SK-N-SH (cell line): ENCODE data around the gene XG. TPM values are rescaled to one million over a fixed set of nuclear protein-coding genes. Genes with fewer than 3 reads are reported as not detected.

Experiments
- CTCF ChIA-PET: fragments of 300-600, 350-600 bp; formaldehyde crosslinking; extraction: SDS; loops from one replicate; lab custom pipeline; 2021; lab: Yijun Ruan, JAX
- POLR2A ChIA-PET: fragments of 350-600 bp; sonication (Branson Sonifier 250); formaldehyde crosslinking; extraction: SDS; loops from one replicate; lab custom pipeline; 2020; ENCODE audit warnings: antibody characterized with exemption, inconsistent platforms; lab: Yijun Ruan, JAX
- DNase-seq: peaks from one replicate; pipeline ENCODE4 v3.0.0; 2012
- H2AFZ ChIP-seq: fragments of 200-600 bp; sonication (generic); 2 replicates; pipeline ENCODE4 v1.8.1; 2016; ENCODE audit warnings: antibody characterized with exemption, mild to moderate bottlenecking, low read depth
- H3F3A ChIP-seq: fragments of 200-600 bp; sonication (generic); replicated peaks from 2 replicates; pipeline ENCODE3; 2016; ENCODE audit warnings: antibody characterized with exemption, mild to moderate bottlenecking; ENCODE audit not compliant: insufficient read depth
- H3K27ac ChIP-seq, 2 experiments: fragments of 200-500 bp in 1 of 2; fragments of 200-600 bp in 1 of 2; sonication (Bioruptor generic) in 1 of 2; sonication (generic), shearing (Covaris generic) in 1 of 2; 2 replicates each; pipeline versions ENCODE4 v1.5.1 to v1.6.1; 2014 to 2016; ENCODE audit warnings: low read depth in 2 of 2, inconsistent platforms in 1 of 2, low read length in 1 of 2, mild to moderate bottlenecking in 1 of 2, mixed read lengths in 1 of 2
- H3K27me3 ChIP-seq: fragments of 200-600 bp; sonication (generic), shearing (Covaris generic); 2 replicates; pipeline ENCODE4 v1.6.1; 2016; ENCODE audit warnings: mixed run types; ENCODE audit not compliant: insufficient read depth
- H3K36me3 ChIP-seq, 2 experiments: fragments of 200-500 bp in 1 of 2; fragments of 200-600 bp in 1 of 2; sonication (Bioruptor generic) in 1 of 2; sonication (generic) in 1 of 2; replicated peaks in 1 of 2; 2 replicates each; pipeline versions ENCODE3 to v1.5.1; 2014 to 2016; ENCODE audit warnings: low read length in 1 of 2, mild to moderate bottlenecking in 1 of 2; ENCODE audit not compliant: insufficient read depth in 2 of 2, control insufficient read depth in 1 of 2
- H3K4me1 ChIP-seq, 2 experiments: fragments of 200-500 bp in 1 of 2; fragments of 200-600 bp in 1 of 2; sonication (Bioruptor generic) in 1 of 2; sonication (generic), shearing (Covaris generic) in 1 of 2; 2 replicates each; pipeline versions ENCODE4 v1.5.1 to v1.6.1; 2014 to 2016; ENCODE audit warnings: low read depth in 1 of 2, low read length in 1 of 2, mixed run types in 1 of 2; ENCODE audit not compliant: insufficient read depth in 2 of 2, control insufficient read depth in 1 of 2
- H3K4me2 ChIP-seq: fragments of 200-600 bp; sonication (generic), shearing (Covaris generic); 2 replicates; pipeline ENCODE4 v1.6.1; 2017; ENCODE audit warnings: mixed run types
- H3K4me3 ChIP-seq, 2 experiments: fragments of 200-500 bp in 1 of 2; fragments of 200-600 bp in 1 of 2; sonication (Bioruptor generic) in 1 of 2; sonication (generic), shearing (Covaris generic) in 1 of 2; 2 replicates each; pipeline versions ENCODE4 v1.5.1 to v1.8.1; 2014 to 2016; ENCODE audit warnings: low read depth in 2 of 2, inconsistent platforms in 1 of 2, low read length in 1 of 2, mild to moderate bottlenecking in 1 of 2, mixed read lengths in 1 of 2, moderate library complexity in 1 of 2
- H3K79me2 ChIP-seq: fragments of 200-600 bp; sonication (generic); 2 replicates; pipeline ENCODE4 v1.8.1; 2017; ENCODE audit warnings: mild to moderate bottlenecking; ENCODE audit not compliant: insufficient read depth
- H3K9ac ChIP-seq: fragments of 200-600 bp; sonication (generic); 2 replicates; pipeline ENCODE4 v1.6.1; 2017; ENCODE audit warnings: mixed run types
- H3K9me2 ChIP-seq: fragments of 200-600 bp; sonication (generic); 2 replicates; pipeline ENCODE4 v1.6.1; 2017; ENCODE audit warnings: mixed run types
- H3K9me3 ChIP-seq: fragments of 200-600 bp; sonication (generic); 2 replicates; pipeline ENCODE4 v1.6.1; 2017; ENCODE audit warnings: mixed run types, mild to moderate bottlenecking, moderate library complexity
- H4K20me1 ChIP-seq: fragments of 200-600 bp; sonication (generic); 2 replicates; pipeline ENCODE4 v1.6.1; 2017; ENCODE audit warnings: mild to moderate bottlenecking, mixed run types; ENCODE audit not compliant: insufficient read depth
- CHD2 ChIP-seq: fragments of 150-350 bp; IDR thresholded peaks from 2 replicates; pipeline ENCODE4 v1.6.1; 2018; ENCODE audit warnings: low read length; ENCODE audit not compliant: partially characterized antibody
- EZH2phosphoT487 ChIP-seq: fragments of 200-600 bp; sonication (generic); IDR thresholded peaks from 2 replicates; pipeline ENCODE4 v1.6.1; 2017; ENCODE audit warnings: low read depth, mixed run types, mild to moderate bottlenecking, antibody characterized with exemption, moderate library complexity, borderline replicate concordance
- FOXJ3 ChIP-seq: sonication (generic); formaldehyde crosslinking; IDR thresholded peaks from 2 replicates; pipeline ENCODE4 v1.5.1; 2020; ENCODE audit warnings: mild to moderate bottlenecking, missing genetic modification reagents
- JUND ChIP-seq: IDR thresholded peaks from 2 replicates; pipeline ENCODE4 v1.4.0; 2012
- MAX ChIP-seq: IDR thresholded peaks from 2 replicates; pipeline ENCODE4 v1.4.0; 2012; ENCODE audit warnings: low read depth
- MEF2A ChIP-seq: IDR thresholded peaks from 2 replicates; pipeline ENCODE4 v1.4.0; 2012; ENCODE audit warnings: low read depth, borderline replicate concordance
- MXI1 ChIP-seq: IDR thresholded peaks from 2 replicates; pipeline ENCODE4 v1.6.1; 2012; ENCODE audit warnings: mild to moderate bottlenecking, low read depth, low read length, improper control_type of control experiment
- NFIC ChIP-seq: IDR thresholded peaks from 2 replicates; pipeline ENCODE4 v1.4.0; 2012; ENCODE audit warnings: borderline replicate concordance
- POLR2AphosphoS5 ChIP-seq: IDR thresholded peaks from 2 replicates; pipeline ENCODE4 v1.6.1; 2012; ENCODE audit warnings: low read depth, low read length
- RCOR1 ChIP-seq: fragments of 150-350 bp; IDR thresholded peaks from 2 replicates; pipeline ENCODE4 v1.6.1; 2017; ENCODE audit warnings: antibody characterized with exemption, low read length
- YY1 ChIP-seq: IDR thresholded peaks from 2 replicates; pipeline ENCODE4 v1.4.0; 2012; ENCODE audit warnings: low read depth, mild to moderate bottlenecking
- WGBS: methylation state at CpG from one replicate; pipeline ENCODE4 v1.1.6; 2017; ENCODE audit warnings: low lambda C conversion rate; 5-methylcytosine and 5-hydroxymethylcytosine counted together
- polyA plus RNA-seq, 3 experiments: library from polyadenylated mRNA; depleted of rRNA; stranded (reverse); fragments of >200 nt; gene quantifications; 2 replicates each; pipeline ENCODE4 v1.2.3, GENCODE V29; 2012
- TF ChIP-seq, protein P1 (sequence below): fragments of 200-600 bp; sonication (generic); IDR thresholded peaks from 2 replicates; pipeline ENCODE4 v1.6.1; 2017; ENCODE audit warnings: antibody characterized with exemption, mild to moderate bottlenecking, moderate library complexity
- TF ChIP-seq, protein P2 (sequence below): fragments of 150-350 bp; IDR thresholded peaks from 2 replicates; pipeline ENCODE4 v1.6.1; 2017; ENCODE audit warnings: antibody characterized with exemption, low read length, low read depth, borderline replicate concordance

XG gene
- polyA plus RNA-seq, 1 of the 3 experiments (the other 2 are of a cell fraction), result 0.76 TPM

- TF ChIP-seq MAX, result no peak
- TF ChIP-seq FOXJ3 (CRISPR knock-in tag), result no peak
- no peak for TF ChIP-seq EZH2phosphoT487
- TF ChIP-seq POLR2AphosphoS5, result no peak
- TF ChIP-seq MXI1, result no peak
These were observed 79.8 kb downstream of the XG start (continued) for GRCh38 chrX:2831471-2832228.

DNA sequence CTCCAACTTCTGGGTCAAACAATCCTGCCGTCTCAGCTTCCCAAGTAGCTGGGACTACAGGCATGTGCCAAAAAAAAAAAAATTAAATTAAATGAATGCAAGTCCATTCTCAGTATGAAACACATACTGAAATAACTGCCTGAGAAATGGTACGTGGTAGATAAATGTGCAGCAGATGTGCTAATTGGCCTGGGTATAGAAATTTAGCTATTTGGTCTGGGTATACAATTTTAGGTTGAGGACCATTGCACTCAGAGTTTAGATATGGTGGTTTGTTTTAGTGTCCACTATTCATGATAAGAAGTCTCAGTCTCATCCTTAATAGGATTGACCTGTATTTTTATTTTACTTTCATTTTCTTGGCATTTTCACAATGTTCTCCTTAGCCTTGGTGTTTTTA is 86.1 kb downstream of the XG start:
- TF ChIP-seq FOXJ3 (CRISPR knock-in tag), result no peak
- TF ChIP-seq, protein P1, sequence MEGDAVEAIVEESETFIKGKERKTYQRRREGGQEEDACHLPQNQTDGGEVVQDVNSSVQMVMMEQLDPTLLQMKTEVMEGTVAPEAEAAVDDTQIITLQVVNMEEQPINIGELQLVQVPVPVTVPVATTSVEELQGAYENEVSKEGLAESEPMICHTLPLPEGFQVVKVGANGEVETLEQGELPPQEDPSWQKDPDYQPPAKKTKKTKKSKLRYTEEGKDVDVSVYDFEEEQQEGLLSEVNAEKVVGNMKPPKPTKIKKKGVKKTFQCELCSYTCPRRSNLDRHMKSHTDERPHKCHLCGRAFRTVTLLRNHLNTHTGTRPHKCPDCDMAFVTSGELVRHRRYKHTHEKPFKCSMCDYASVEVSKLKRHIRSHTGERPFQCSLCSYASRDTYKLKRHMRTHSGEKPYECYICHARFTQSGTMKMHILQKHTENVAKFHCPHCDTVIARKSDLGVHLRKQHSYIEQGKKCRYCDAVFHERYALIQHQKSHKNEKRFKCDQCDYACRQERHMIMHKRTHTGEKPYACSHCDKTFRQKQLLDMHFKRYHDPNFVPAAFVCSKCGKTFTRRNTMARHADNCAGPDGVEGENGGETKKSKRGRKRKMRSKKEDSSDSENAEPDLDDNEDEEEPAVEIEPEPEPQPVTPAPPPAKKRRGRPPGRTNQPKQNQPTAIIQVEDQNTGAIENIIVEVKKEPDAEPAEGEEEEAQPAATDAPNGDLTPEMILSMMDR, result no peak
- TF ChIP-seq MEF2A, result no peak
- no peak for TF ChIP-seq EZH2phosphoT487
- TF ChIP-seq MXI1, result no peak
- no peak for TF ChIP-seq JUND
- no peak for TF ChIP-seq NFIC
- TF ChIP-seq RCOR1, result no peak
- no peak for TF ChIP-seq CHD2
- TF ChIP-seq MAX, result no peak
- TF ChIP-seq, protein P2, sequence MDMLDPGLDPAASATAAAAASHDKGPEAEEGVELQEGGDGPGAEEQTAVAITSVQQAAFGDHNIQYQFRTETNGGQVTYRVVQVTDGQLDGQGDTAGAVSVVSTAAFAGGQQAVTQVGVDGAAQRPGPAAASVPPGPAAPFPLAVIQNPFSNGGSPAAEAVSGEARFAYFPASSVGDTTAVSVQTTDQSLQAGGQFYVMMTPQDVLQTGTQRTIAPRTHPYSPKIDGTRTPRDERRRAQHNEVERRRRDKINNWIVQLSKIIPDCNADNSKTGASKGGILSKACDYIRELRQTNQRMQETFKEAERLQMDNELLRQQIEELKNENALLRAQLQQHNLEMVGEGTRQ, result no peak
- TF ChIP-seq YY1, result no peak
- CTCF ChIA-PET, result no interaction called here
- Histone ChIP-seq H3K79me2 (no peaks in the 10 kb centered on the region), H2AFZ (no peak overlapping the region), H3K4me2 (no peak overlapping the region), H4K20me1 (no peaks in the 10 kb centered on the region), H3K36me3 (no peaks in the 10 kb centered on the region), H3K27me3 (no peaks in the 10 kb centered on the region; the same call in 1 of the 2 replicates), H3K27ac (no peak overlapping the region), H3K9me2 (no peaks in the 10 kb centered on the region), H3F3A (no peaks in the 10 kb centered on the region), H3K4me3 (no peak overlapping the region), H3K9me3 (no peaks in the 10 kb centered on the region; the same call in 1 of the 2 replicates), H3K4me1 (no peaks in the 10 kb centered on the region), H3K9ac (no peak overlapping the region)
- WGBS, result 38% methylated on average over 2 of the region's 2 CpGs
- DNase-seq, result no peak
- POLR2A ChIA-PET, result no interaction called here
